ENCODE results near the gene SH2D4B.

The SH2D4B gene

GRCh38 chr10:80583685-80584084 lies 46.0 kb downstream of the SH2D4B start:
- no peak overlapping the region for H3K4me3 ChIP-seq (ENCODE audit: low read length)
- H3K36me3 ChIP-seq (ENCODE audit: insufficient read depth, low read length), result no peaks in the 10 kb centered on the region
- H2AFZ ChIP-seq (ENCODE audit: low read depth, low read length), result no peak overlapping the region
- H3K9me3 ChIP-seq (ENCODE audit: low read length), result no peaks in the 10 kb centered on the region
- peaks cover 10% of the 10 kb centered on the region for H3K4me1 ChIP-seq (ENCODE audit: insufficient read depth, low read length)
- H3K27me3 ChIP-seq (ENCODE audit: insufficient read depth, low read length), result no peaks in the 10 kb centered on the region

- no peak overlapping the region for H2AFZ ChIP-seq (ENCODE audit: low read depth, low read length)
- no peak overlapping the region for H3K4me3 ChIP-seq (ENCODE audit: low read length)
- peaks cover 10% of the 10 kb centered on the region for H3K4me1 ChIP-seq (ENCODE audit: insufficient read depth, low read length)
- no peaks in the 10 kb centered on the region for H3K27me3 ChIP-seq (ENCODE audit: insufficient read depth, low read length)
- no peaks in the 10 kb centered on the region for H3K36me3 ChIP-seq (ENCODE audit: insufficient read depth, low read length)
- no peaks in the 10 kb centered on the region for H3K9me3 ChIP-seq (ENCODE audit: low read length)
Observed at GRCh38 chr10:80585812-80586211, 48.1 kb downstream of the SH2D4B start.

- H3K27me3 ChIP-seq (ENCODE audit: insufficient read depth, low read length), result no peaks in the 10 kb centered on the region
- H2AFZ ChIP-seq (ENCODE audit: low read depth, low read length), result no peak overlapping the region
- H3K4me1 ChIP-seq (ENCODE audit: insufficient read depth, low read length), result no peaks in the 10 kb centered on the region
- no peak overlapping the region for H3K4me3 ChIP-seq (ENCODE audit: low read length)
- H3K36me3 ChIP-seq (ENCODE audit: insufficient read depth, low read length), result no peaks in the 10 kb centered on the region
- H3K9me3 ChIP-seq (ENCODE audit: low read length), result no peaks in the 10 kb centered on the region
Observed at GRCh38 chr10:80588546-80588945, 50.8 kb downstream of the SH2D4B start.

- Histone ChIP-seq H3K4me1 (ENCODE audit: insufficient read depth, low read length) (no peaks in the 10 kb centered on the region), H3K9me3 (ENCODE audit: low read length) (no peaks in the 10 kb centered on the region), H2AFZ (ENCODE audit: low read depth, low read length) (no peak overlapping the region), H3K36me3 (ENCODE audit: insufficient read depth, low read length) (no peaks in the 10 kb centered on the region), H3K27me3 (ENCODE audit: insufficient read depth, low read length) (no peaks in the 10 kb centered on the region), H3K4me3 (ENCODE audit: low read length) (no peak overlapping the region)
Observed at GRCh38 chr10:80589726-80590373, 52.1 kb downstream of the SH2D4B start.

- Histone ChIP-seq H3K36me3 (ENCODE audit: insufficient read depth, low read length) (no peaks in the 10 kb centered on the region), H3K9me3 (ENCODE audit: low read length) (no peaks in the 10 kb centered on the region), H2AFZ (ENCODE audit: low read depth, low read length) (no peak overlapping the region), H3K27me3 (ENCODE audit: insufficient read depth, low read length) (no peaks in the 10 kb centered on the region), H3K4me1 (ENCODE audit: insufficient read depth, low read length) (no peaks in the 10 kb centered on the region), H3K4me3 (ENCODE audit: low read length) (no peak overlapping the region)
Observed at GRCh38 chr10:80590585-80591125, 53.0 kb downstream of the SH2D4B start.

- H3K4me3 ChIP-seq (ENCODE audit: low read length), result no peak overlapping the region
- no peaks in the 10 kb centered on the region for H3K36me3 ChIP-seq (ENCODE audit: insufficient read depth, low read length)
- H3K9me3 ChIP-seq (ENCODE audit: low read length), result no peaks in the 10 kb centered on the region
- no peak overlapping the region for H2AFZ ChIP-seq (ENCODE audit: low read depth, low read length)
- no peaks in the 10 kb centered on the region for H3K4me1 ChIP-seq (ENCODE audit: insufficient read depth, low read length)
- no peaks in the 10 kb centered on the region for H3K27me3 ChIP-seq (ENCODE audit: insufficient read depth, low read length)
Observed at GRCh38 chr10:80596391-80597257, 58.9 kb downstream of the SH2D4B start.

- Histone ChIP-seq H2AFZ (ENCODE audit: low read depth, low read length) (no peak overlapping the region), H3K4me3 (ENCODE audit: low read length) (no peak overlapping the region), H3K9me3 (ENCODE audit: low read length) (no peaks in the 10 kb centered on the region), H3K4me1 (ENCODE audit: insufficient read depth, low read length) (no peaks in the 10 kb centered on the region), H3K27me3 (ENCODE audit: insufficient read depth, low read length) (no peaks in the 10 kb centered on the region), H3K36me3 (ENCODE audit: insufficient read depth, low read length) (no peaks in the 10 kb centered on the region)
Observed at GRCh38 chr10:80598084-80598798, 60.5 kb downstream of the SH2D4B start.

GRCh38 chr10:80598951-80599350 lies 61.2 kb downstream of the SH2D4B start:
- no peaks in the 10 kb centered on the region for H3K4me1 ChIP-seq (ENCODE audit: insufficient read depth, low read length)
- no peak overlapping the region for H3K4me3 ChIP-seq (ENCODE audit: low read length)
- H3K36me3 ChIP-seq (ENCODE audit: insufficient read depth, low read length), result no peaks in the 10 kb centered on the region
- H2AFZ ChIP-seq (ENCODE audit: low read depth, low read length), result no peak overlapping the region
- no peaks in the 10 kb centered on the region for H3K27me3 ChIP-seq (ENCODE audit: insufficient read depth, low read length)
- H3K9me3 ChIP-seq (ENCODE audit: low read length), result no peaks in the 10 kb centered on the region

GRCh38 chr10:80599424-80599847 lies 61.7 kb downstream of the SH2D4B start:
- Histone ChIP-seq H3K9me3 (ENCODE audit: low read length) (no peaks in the 10 kb centered on the region), H3K27me3 (ENCODE audit: insufficient read depth, low read length) (no peaks in the 10 kb centered on the region), H2AFZ (ENCODE audit: low read depth, low read length) (no peak overlapping the region), H3K4me1 (ENCODE audit: insufficient read depth, low read length) (no peaks in the 10 kb centered on the region), H3K36me3 (ENCODE audit: insufficient read depth, low read length) (no peaks in the 10 kb centered on the region), H3K4me3 (ENCODE audit: low read length) (no peak overlapping the region)

- Histone ChIP-seq H3K4me3 (ENCODE audit: low read length) (no peak overlapping the region), H3K9me3 (ENCODE audit: low read length) (no peaks in the 10 kb centered on the region), H3K27me3 (ENCODE audit: insufficient read depth, low read length) (no peaks in the 10 kb centered on the region), H2AFZ (ENCODE audit: low read depth, low read length) (no peak overlapping the region), H3K4me1 (ENCODE audit: insufficient read depth, low read length) (no peaks in the 10 kb centered on the region), H3K36me3 (ENCODE audit: insufficient read depth, low read length) (no peaks in the 10 kb centered on the region)
Observed at GRCh38 chr10:80600256-80600655, 62.6 kb downstream of the SH2D4B start.

- no peaks in the 10 kb centered on the region for H3K4me1 ChIP-seq (ENCODE audit: insufficient read depth, low read length)
- no peaks in the 10 kb centered on the region for H3K36me3 ChIP-seq (ENCODE audit: insufficient read depth, low read length)
- H2AFZ ChIP-seq (ENCODE audit: low read depth, low read length), result no peak overlapping the region
- H3K9me3 ChIP-seq (ENCODE audit: low read length), result no peaks in the 10 kb centered on the region
- no peak overlapping the region for H3K4me3 ChIP-seq (ENCODE audit: low read length)
- H3K27me3 ChIP-seq (ENCODE audit: insufficient read depth, low read length), result no peaks in the 10 kb centered on the region
Observed at GRCh38 chr10:80602881-80603280, 65.2 kb downstream of the SH2D4B start.

- H3K36me3 ChIP-seq (ENCODE audit: insufficient read depth, low read length), result no peaks in the 10 kb centered on the region
- no peaks in the 10 kb centered on the region for H3K9me3 ChIP-seq (ENCODE audit: low read length)
- H3K4me1 ChIP-seq (ENCODE audit: insufficient read depth, low read length), result no peaks in the 10 kb centered on the region
- no peaks in the 10 kb centered on the region for H3K27me3 ChIP-seq (ENCODE audit: insufficient read depth, low read length)
- H3K4me3 ChIP-seq (ENCODE audit: low read length), result no peak overlapping the region
- H2AFZ ChIP-seq (ENCODE audit: low read depth, low read length), result no peak overlapping the region
Observed at GRCh38 chr10:80603516-80603915, 65.8 kb downstream of the SH2D4B start.

GRCh38 chr10:80608706-80609105 lies 71.0 kb downstream of the SH2D4B start:
- no peak overlapping the region for H3K4me3 ChIP-seq (ENCODE audit: low read length)
- no peaks in the 10 kb centered on the region for H3K36me3 ChIP-seq (ENCODE audit: insufficient read depth, low read length)
- H3K9me3 ChIP-seq (ENCODE audit: low read length), result no peaks in the 10 kb centered on the region
- no peak overlapping the region for H2AFZ ChIP-seq (ENCODE audit: low read depth, low read length)
- H3K27me3 ChIP-seq (ENCODE audit: insufficient read depth, low read length), result no peaks in the 10 kb centered on the region
- no peaks in the 10 kb centered on the region for H3K4me1 ChIP-seq (ENCODE audit: insufficient read depth, low read length)
